Measurements from ENCODE around the gene MRPL14. TPM values are rescaled to one million over a fixed set of nuclear protein-coding genes. Genes with fewer than 3 reads are reported as not detected.

MRPL14 gene
- polyA plus RNA-seq, 1 donor from 2014 or later = 70.6 TPM

- H3K27ac Mint-ChIP-seq = no peak overlapping the region
- H3K9me3 Mint-ChIP-seq = no peaks in the 10 kb centered on the region
- no peak overlapping the region for H3K4me3 Mint-ChIP-seq
- H3K27me3 Mint-ChIP-seq = no peaks in the 10 kb centered on the region
- H3K36me3 Mint-ChIP-seq = peaks cover 2% of the 10 kb centered on the region
- H3K4me1 Mint-ChIP-seq = no peaks in the 10 kb centered on the region
Measured at GRCh38 chr6:44090465-44090864, 36.8 kb downstream of the MRPL14 start.

GRCh38 chr6:44088827-44089590 lies 38.2 kb downstream of the MRPL14 start:
- Mint-ChIP-seq H3K4me3 (no peak overlapping the region), H3K36me3 (no peaks in the 10 kb centered on the region), H3K27ac (no peak overlapping the region), H3K27me3 (no peaks in the 10 kb centered on the region), H3K4me1 (no peaks in the 10 kb centered on the region), H3K9me3 (no peaks in the 10 kb centered on the region)

GRCh38 chr6:44087623-44088022 lies 39.6 kb downstream of the MRPL14 start:
- Mint-ChIP-seq H3K27me3 (no peaks in the 10 kb centered on the region), H3K9me3 (no peaks in the 10 kb centered on the region), H3K36me3 (no peaks in the 10 kb centered on the region), H3K4me1 (no peaks in the 10 kb centered on the region), H3K27ac (no peak overlapping the region), H3K4me3 (no peak overlapping the region)

GRCh38 chr6:44086931-44087574 lies 40.2 kb downstream of the MRPL14 start:
- Mint-ChIP-seq H3K27me3 (no peaks in the 10 kb centered on the region), H3K4me3 (no peak overlapping the region), H3K4me1 (no peaks in the 10 kb centered on the region), H3K27ac (no peak overlapping the region), H3K36me3 (no peaks in the 10 kb centered on the region), H3K9me3 (no peaks in the 10 kb centered on the region)

GRCh38 chr6:44085219-44085618 lies 42.0 kb downstream of the MRPL14 start:
- H3K36me3 Mint-ChIP-seq = no peaks in the 10 kb centered on the region
- H3K4me3 Mint-ChIP-seq = no peak overlapping the region
- H3K9me3 Mint-ChIP-seq = no peaks in the 10 kb centered on the region
- H3K4me1 Mint-ChIP-seq = no peaks in the 10 kb centered on the region
- no peaks in the 10 kb centered on the region for H3K27me3 Mint-ChIP-seq
- H3K27ac Mint-ChIP-seq = peak overlapping the region in 1 of 3 donors; percentile 2

DNA sequence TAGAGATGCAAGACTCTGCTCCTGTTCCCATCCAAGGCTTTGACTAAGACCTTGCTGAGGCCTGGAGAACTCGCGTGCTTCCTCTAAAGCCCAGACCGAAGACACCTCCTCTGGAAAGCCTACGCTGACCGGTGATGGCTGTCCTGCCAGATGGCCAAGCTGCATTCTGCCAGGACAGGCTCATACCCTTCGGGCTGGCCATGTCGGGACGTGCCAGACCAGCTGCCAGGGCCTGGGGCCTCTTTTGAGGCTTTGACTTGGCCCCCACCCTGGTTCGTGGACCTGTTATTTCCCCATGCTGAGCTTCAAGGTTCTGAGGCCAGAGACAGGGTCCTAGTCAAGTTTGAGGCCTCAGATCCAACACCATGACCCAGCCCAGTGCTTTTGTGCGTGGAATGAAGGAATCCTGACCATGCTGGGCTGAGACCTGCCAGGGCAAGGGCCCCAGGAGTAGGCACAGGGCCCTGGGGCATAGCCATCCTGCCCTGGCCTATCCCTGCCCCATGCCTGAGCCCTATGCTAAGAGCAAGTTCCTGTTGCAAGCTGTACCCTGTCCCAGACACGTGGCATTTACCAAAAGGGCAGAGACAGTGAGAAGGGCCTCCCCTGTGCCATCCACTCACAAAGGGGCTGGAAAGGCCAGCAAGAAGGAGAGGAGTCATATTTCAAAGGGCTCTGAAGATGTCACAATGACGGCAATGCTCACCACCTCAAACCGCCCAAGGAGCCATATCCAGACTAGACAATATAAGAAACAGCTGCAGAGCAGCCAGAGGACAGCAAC lies 42.8 kb downstream of the MRPL14 start:
- H3K4me1 Mint-ChIP-seq = no peaks in the 10 kb centered on the region
- no peak overlapping the region for H3K4me3 Mint-ChIP-seq
- H3K27ac Mint-ChIP-seq = no peak overlapping the region
- H3K36me3 Mint-ChIP-seq = no peaks in the 10 kb centered on the region
- no peaks in the 10 kb centered on the region for H3K9me3 Mint-ChIP-seq
- H3K27me3 Mint-ChIP-seq = no peaks in the 10 kb centered on the region

- H3K9me3 Mint-ChIP-seq = no peaks in the 10 kb centered on the region
- peaks cover 0 to 2% (median 2%) of the 10 kb centered on the region in 3 donors for H3K4me1 Mint-ChIP-seq
- peaks cover 8% of the 10 kb centered on the region for H3K27me3 Mint-ChIP-seq
- H3K36me3 Mint-ChIP-seq = no peaks in the 10 kb centered on the region
- no peak overlapping the region for H3K4me3 Mint-ChIP-seq
- no peak overlapping the region for H3K27ac Mint-ChIP-seq
Measured at GRCh38 chr6:44082872-44083321, 44.4 kb downstream of the MRPL14 start.

- Mint-ChIP-seq H3K27ac (no peak overlapping the region), H3K36me3 (no peaks in the 10 kb centered on the region), H3K4me1 (peaks cover 0 to 2% (median 2%) of the 10 kb centered on the region in 3 donors), H3K9me3 (no peaks in the 10 kb centered on the region), H3K27me3 (peaks cover 10% of the 10 kb centered on the region), H3K4me3 (no peak overlapping the region)
Measured at GRCh38 chr6:44081753-44082152, 45.5 kb downstream of the MRPL14 start.

DNA sequence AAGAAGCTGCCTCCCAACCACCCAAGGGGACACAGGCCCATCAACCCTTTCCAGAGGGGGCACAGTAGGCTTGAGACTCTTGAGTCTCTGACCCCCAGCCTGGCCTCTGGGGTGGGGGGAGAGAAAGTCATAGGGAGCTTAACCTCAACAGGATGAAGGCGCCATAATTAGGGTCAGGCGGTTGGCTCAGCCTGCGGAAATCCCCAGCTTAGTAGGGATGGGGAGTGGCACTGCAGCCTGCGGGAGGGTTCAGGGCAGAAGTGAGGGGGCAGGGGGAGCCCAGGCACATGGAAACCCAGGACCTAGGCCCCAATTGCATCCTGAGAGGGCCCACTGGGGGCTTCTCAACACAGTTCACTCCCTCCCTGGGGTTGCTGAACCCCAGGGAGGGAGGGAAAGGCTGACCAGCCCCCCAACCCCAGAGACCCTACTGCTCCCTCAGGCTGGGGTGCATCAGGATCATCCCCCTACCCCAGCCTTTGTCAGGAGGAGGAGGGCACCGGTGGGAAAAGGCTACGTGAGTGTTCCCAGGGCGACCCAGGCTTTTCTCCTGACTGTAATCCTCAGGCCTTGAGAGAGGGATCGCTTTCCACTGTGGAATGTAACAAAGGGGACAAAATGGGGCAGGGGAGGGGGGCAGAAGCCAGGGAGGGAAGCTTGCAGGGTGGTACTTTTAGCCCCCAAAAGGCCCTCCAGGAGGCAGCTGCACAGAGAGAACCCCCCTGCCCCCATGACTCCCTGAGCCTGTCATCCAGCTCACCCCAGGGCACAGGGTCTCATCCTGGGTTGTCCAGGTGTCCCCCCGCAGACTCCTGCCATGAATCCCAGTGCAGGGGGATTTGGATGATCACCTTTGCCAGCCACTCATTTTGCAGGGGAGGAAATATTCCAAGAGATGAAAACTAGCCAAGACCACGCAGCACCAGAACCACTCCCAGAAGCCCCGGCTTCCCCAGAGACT lies 46.4 kb downstream of the MRPL14 start:
- Mint-ChIP-seq H3K4me1 (peaks cover 0 to 2% (median 2%) of the 10 kb centered on the region in 3 donors), H3K36me3 (no peaks in the 10 kb centered on the region)

GRCh38 chr6:44079672-44080071 lies 47.6 kb downstream of the MRPL14 start:
- peaks cover 14% of the 10 kb centered on the region for H3K27me3 Mint-ChIP-seq
- H3K36me3 Mint-ChIP-seq = no peaks in the 10 kb centered on the region
- peaks cover 1 to 2% (median 2%) of the 10 kb centered on the region in 3 donors for H3K4me1 Mint-ChIP-seq
- no peak overlapping the region for H3K4me3 Mint-ChIP-seq
- H3K9me3 Mint-ChIP-seq = no peaks in the 10 kb centered on the region
- no peak overlapping the region for H3K27ac Mint-ChIP-seq

More for the DNA sequence above, 46.4 kb downstream of the MRPL14 start:
- Mint-ChIP-seq H3K9me3 (no peaks in the 10 kb centered on the region), H3K27ac (no peak overlapping the region), H3K27me3 (peaks cover 11% of the 10 kb centered on the region), H3K4me3 (no peak overlapping the region)

DNA sequence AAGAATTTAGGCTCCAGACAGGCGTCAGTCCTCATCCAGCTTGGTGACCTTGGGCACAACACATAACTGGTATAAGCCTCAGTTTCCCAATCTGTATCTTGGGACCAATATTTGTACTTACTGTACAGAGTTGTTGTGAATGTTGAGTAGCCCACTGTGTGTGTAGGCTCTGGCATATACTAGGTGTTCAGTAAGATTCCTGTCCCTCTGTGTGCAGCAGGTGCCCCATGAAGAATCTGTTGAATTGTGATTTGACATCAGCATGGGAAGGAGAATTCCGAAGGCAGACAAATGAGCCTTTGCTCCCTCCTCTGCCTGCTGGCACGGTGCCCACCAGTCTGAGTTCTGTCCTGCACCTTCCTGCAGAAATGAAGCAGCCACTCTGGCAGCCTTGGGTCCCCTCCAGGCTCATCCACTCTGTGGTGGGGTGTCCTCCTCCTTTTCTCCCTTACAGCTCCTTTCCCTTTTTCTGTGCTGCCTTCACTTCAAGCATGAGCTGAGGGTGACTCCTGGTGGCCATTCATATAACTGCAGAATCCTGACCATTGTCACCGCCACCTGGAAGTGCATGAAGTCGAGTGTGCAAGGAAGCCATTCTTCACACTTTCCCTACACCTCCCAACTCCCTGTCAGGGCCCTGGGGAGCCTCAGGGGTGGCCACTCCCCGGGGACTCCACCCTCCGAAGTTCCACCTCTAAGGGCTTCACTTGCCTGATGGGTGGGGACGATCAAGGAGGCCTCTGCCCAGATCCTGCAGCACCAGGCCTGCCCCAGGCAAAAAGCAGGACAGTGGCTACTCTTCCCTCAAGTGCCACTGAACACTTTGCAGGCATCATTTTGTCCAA lies 48.2 kb downstream of the MRPL14 start:
- H3K36me3 Mint-ChIP-seq = no peaks in the 10 kb centered on the region
- peak overlapping the region in 1 of 3 donors; percentile 71 for H3K27ac Mint-ChIP-seq
- peaks cover 18% of the 10 kb centered on the region for H3K27me3 Mint-ChIP-seq
- H3K9me3 Mint-ChIP-seq = no peaks in the 10 kb centered on the region
- peaks cover 5 to 6% (median 6%) of the 10 kb centered on the region in 3 donors for H3K4me1 Mint-ChIP-seq
- H3K4me3 Mint-ChIP-seq = peak overlapping the region in 1 of 4 donors; percentile 3

DNA sequence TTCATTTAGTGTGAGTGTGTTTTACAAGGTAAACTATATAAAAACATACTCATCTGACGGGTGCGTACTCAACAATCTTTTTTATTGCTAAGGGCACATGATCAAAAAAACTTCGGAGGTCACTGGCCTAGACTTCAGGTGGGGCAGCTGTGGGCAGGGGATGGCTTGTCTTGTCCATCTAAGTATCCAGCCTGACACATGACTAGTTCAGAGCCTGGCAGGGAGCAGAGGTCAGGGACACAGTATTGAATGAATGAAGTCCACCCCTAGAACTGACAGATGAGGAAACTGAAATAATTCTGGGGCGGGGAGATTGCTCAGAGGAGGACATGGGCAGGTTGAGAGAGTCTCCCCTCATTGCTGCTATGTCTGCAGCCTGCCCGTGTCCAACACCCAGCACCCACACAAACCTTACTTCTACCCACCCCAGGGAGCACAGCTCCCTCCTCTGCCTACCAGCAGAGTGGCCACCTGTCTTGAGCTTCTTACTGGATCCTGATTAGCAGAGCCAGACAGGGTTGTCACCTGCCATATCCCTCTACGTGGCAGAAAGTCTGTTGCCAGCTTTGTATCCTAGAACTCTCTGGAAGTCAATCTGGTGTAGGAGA lies 48.9 kb downstream of the MRPL14 start:
- Mint-ChIP-seq H3K9me3 (no peaks in the 10 kb centered on the region), H3K4me3 (no peak overlapping the region), H3K36me3 (peaks cover 3% of the 10 kb centered on the region), H3K4me1 (peaks cover 5 to 11% (median 6%) of the 10 kb centered on the region in 3 donors), H3K27ac (no peak overlapping the region), H3K27me3 (peaks cover 22% of the 10 kb centered on the region)

DNA sequence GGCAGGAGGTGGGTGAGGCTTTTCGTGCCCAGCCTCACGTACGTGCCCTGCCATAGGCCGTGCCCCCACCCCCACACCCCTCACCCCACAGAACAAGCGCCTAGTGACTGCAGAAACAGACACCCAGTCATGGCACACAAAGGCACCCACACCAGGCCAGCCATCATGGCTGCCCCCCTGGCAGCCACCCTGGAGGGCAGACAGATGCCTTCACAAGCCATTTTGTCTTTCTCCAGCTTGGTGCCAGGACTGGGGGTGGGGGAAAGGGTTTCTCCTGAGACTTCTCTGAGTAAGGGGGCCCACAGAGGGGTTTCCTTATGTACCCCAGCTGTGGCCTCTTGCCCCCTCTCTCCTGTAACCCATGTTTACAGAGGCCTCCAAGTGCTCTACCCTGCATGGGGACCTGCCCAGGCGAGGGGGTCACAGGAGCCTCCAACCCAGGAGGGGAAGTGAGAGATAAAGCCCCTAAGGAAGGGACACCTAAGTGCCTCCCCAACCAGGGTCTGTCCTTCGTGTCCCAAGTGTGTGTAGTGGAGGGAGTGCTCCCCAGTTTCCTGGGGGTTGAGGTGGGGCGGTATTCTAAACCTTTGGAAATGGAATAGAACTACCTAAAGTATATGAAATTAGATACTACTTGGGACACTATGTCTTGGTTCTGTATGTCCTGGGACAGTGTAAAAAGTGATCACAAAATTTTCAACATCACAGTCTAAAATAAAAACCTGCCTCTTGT lies 49.9 kb downstream of the MRPL14 start:
- no peak overlapping the region for H3K4me3 Mint-ChIP-seq
- H3K27ac Mint-ChIP-seq = no peak overlapping the region
- peaks cover 3% of the 10 kb centered on the region for H3K36me3 Mint-ChIP-seq
- no peaks in the 10 kb centered on the region for H3K9me3 Mint-ChIP-seq
- peaks cover 6 to 14% (median 8%) of the 10 kb centered on the region in 3 donors for H3K4me1 Mint-ChIP-seq
- peaks cover 25% of the 10 kb centered on the region for H3K27me3 Mint-ChIP-seq
